ENCODE measurements around the gene ATP2B3.

- TF ChIP-seq CTCF (conservative IDR thresholded peaks at IDR 0.05; ENCODE audit: low read length) (no peak), EZH2phosphoT487 (IDR thresholded peaks at IDR 0.05; ENCODE audit: borderline replicate concordance) (no peak)
Observed at GRCh38 chrX:153530411-153531129, 13.1 kb downstream of the ATP2B3 start.
